WTC11 (cell line): ENCODE data around the gene AXIN2.

ENCODE experiments used
- ATF1 ChIP-seq: sonication (generic); formaldehyde crosslinking; IDR thresholded peaks from 2 replicates; pipeline ENCODE4 v1.8.1; 2023; ENCODE audit warnings: mild to moderate bottlenecking, moderate library complexity, missing genetic modification reagents
- ESRRA ChIP-seq: sonication (generic); formaldehyde crosslinking; IDR thresholded peaks from 2 replicates; pipeline ENCODE4 v1.8.1; 2022; ENCODE audit warnings: mild to moderate bottlenecking, missing genetic modification reagents, borderline replicate concordance
- ETV6 ChIP-seq: sonication (generic); formaldehyde crosslinking; IDR thresholded peaks from 2 replicates; pipeline ENCODE4 v1.8.1; 2022; ENCODE audit warnings: mild to moderate bottlenecking, missing genetic modification reagents
- FOXJ3 ChIP-seq: sonication (generic); formaldehyde crosslinking; IDR thresholded peaks from 2 replicates; pipeline ENCODE4 v1.9.0; 2021; ENCODE audit warnings: missing genetic modification reagents, mild to moderate bottlenecking, borderline replicate concordance
- FOXP1 ChIP-seq: sonication (generic); formaldehyde crosslinking; IDR thresholded peaks from 2 replicates; pipeline ENCODE4 v1.8.0; 2022; ENCODE audit warnings: missing genetic modification reagents, mild to moderate bottlenecking, moderate library complexity, borderline replicate concordance
- GABPB1 ChIP-seq: sonication (generic); formaldehyde crosslinking; IDR thresholded peaks from 2 replicates; pipeline ENCODE4 v1.8.1; 2023; ENCODE audit warnings: mild to moderate bottlenecking, missing genetic modification reagents
- IRF2 ChIP-seq: sonication (generic); formaldehyde crosslinking; IDR thresholded peaks from 2 replicates; pipeline ENCODE4 v1.8.0; 2022; ENCODE audit warnings: low read depth, missing genetic modification reagents, borderline replicate concordance
- JUN ChIP-seq: sonication (generic); formaldehyde crosslinking; IDR thresholded peaks from 2 replicates; pipeline ENCODE4 v1.8.0; 2023; ENCODE audit warnings: mild to moderate bottlenecking, missing genetic modification reagents
- SP1 ChIP-seq: sonication (generic); formaldehyde crosslinking; conservative IDR thresholded peaks from 2 replicates; pipeline ENCODE4 v1.8.1; 2022; ENCODE audit warnings: missing genetic modification reagents
- TEAD1 ChIP-seq: sonication (generic); formaldehyde crosslinking; IDR thresholded peaks from 2 replicates; pipeline ENCODE4 v1.8.0; 2022; ENCODE audit warnings: mild to moderate bottlenecking, missing genetic modification reagents
- TF ChIP-seq, protein P1 (sequence below): fragments of 200-600 bp; IDR thresholded peaks from 2 replicates; pipeline ENCODE4 v1.8.0; 2022; ENCODE audit warnings: antibody characterized with exemption
- TF ChIP-seq, protein P2 (sequence below): sonication (generic); formaldehyde crosslinking; IDR thresholded peaks from 2 replicates; pipeline ENCODE4 v1.8.0; 2022; ENCODE audit warnings: mild to moderate bottlenecking, missing genetic modification reagents

DNA sequence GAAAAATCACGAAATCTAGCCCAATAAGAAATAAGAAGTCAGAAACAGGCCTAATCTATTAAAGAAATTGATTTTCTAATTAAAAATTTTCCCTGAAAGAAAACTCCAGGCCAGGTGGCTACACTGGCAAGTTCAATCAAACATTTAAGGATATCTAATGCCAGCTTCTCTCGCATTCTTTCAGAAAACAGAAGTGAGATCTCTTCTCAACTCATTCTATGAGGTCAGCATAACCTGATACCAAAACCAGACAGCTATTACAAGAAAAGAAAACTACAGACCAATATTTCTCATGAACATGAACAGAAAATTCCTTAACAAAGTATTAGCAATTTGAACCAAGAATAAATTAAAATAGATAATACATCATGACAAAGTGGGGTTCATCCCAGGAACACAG lies 52.4 kb downstream of the AXIN2 start:
- TF ChIP-seq, protein P1, sequence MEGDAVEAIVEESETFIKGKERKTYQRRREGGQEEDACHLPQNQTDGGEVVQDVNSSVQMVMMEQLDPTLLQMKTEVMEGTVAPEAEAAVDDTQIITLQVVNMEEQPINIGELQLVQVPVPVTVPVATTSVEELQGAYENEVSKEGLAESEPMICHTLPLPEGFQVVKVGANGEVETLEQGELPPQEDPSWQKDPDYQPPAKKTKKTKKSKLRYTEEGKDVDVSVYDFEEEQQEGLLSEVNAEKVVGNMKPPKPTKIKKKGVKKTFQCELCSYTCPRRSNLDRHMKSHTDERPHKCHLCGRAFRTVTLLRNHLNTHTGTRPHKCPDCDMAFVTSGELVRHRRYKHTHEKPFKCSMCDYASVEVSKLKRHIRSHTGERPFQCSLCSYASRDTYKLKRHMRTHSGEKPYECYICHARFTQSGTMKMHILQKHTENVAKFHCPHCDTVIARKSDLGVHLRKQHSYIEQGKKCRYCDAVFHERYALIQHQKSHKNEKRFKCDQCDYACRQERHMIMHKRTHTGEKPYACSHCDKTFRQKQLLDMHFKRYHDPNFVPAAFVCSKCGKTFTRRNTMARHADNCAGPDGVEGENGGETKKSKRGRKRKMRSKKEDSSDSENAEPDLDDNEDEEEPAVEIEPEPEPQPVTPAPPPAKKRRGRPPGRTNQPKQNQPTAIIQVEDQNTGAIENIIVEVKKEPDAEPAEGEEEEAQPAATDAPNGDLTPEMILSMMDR, result no peak
- TF ChIP-seq TEAD1 (CRISPR knock-in tag) (no peak), FOXP1 (CRISPR knock-in tag) (no peak), ATF1 (CRISPR knock-in tag) (no peak), ETV6 (CRISPR knock-in tag) (no peak), GABPB1 (CRISPR knock-in tag) (no peak), ESRRA (no peak), IRF2 (CRISPR knock-in tag) (no peak), FOXJ3 (CRISPR knock-in tag) (no peak), SP1 (no peak), JUN (CRISPR knock-in tag) (no peak)
- TF ChIP-seq, protein P2, sequence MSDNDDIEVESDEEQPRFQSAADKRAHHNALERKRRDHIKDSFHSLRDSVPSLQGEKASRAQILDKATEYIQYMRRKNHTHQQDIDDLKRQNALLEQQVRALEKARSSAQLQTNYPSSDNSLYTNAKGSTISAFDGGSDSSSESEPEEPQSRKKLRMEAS (CRISPR knock-in tag), result no peak
